GM19351 (cell line): ENCODE measurements around the gene TIMM23.
"Not testable (repeated sequence)": the region's sequence is repeated elsewhere in the genome, so short reads cannot be mapped to it uniquely, and the experiment has no call there.

Experiments
- ATAC-seq: cut with Tn5 transposase; IDR thresholded peaks from one replicate; pipeline ENCODE4 v1.9.1; 2021; ENCODE audit warnings: mild to moderate bottlenecking, moderate library complexity; ENCODE audit not compliant: unreplicated experiment

TIMM23 gene

DNA sequence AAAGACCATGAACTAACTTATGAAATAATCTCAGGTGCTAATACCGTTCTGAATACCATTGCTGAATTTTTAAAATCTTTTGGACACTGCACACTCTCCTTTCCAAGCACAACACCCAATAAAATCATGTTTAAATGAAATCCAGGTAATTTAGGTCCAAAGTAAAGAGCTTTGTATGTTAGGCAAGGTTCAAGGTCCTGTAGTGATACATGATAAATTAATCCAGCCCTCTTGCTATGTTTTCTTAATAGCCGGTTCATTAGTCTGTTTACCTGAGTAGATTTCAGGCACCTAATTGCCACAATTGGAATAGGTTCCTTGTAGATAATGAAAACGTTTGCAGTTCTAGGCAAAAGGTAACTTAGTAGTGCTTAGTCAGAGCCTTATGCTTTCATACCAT, 13.3 kb downstream of the TIMM23 start:
- not testable (repeated sequence) for ATAC-seq

DNA sequence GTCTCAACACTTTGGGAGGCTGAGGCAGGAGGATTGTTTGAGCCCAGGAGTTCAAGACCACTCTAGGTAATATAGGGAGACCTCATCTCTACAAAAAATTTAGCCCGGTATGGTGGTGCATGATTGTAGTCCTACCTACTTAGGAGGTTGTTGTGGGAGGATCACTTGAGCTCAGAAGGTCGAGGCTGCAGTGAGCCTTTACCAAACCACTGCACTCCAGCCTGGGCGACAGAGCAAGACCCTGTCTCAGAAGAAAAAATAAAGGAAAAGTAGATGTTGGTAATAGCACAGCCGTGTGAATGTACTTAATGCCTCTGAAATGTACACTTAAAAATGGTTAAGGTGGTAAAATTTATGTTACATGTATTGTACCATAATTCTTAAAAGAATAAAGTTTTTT, 25.3 kb downstream of the TIMM23 start:
- ATAC-seq: no peak

DNA sequence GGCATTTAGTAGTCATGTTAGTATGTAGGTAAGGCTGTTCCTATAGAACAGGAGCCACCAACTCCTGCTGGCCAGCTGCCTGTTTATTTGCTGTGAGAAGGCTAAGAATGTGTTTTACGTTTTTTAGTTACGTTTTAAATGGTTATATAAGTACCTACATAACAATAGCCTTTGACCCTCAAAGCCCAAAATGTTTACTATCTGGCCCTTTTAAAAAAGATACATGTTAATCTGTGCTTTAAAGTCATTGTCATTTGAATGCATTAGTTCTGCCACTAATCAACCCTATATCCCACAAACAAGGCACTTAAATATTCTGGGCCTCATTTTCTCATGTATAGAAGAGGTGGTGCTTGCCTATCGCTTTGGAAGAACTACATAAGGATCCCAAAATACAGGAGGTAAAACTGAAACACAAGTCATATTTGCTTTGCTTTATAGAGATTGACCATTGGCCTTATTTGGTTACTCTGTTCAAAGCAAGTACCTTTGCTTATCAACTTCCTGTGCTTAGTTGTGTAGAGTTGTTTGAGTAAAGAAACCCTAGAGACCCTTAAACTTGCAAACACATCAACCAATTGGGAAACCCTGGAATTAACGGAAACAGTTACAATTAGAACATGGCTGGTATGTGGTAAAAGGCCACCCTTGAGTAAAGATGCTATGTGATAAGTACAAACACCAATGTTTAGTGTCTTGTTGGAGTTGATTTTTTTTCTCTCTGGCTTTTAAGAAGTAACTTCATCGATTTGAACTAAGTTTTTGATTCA, 25.9 kb downstream of the TIMM23 start:
- ATAC-seq: no peak

DNA sequence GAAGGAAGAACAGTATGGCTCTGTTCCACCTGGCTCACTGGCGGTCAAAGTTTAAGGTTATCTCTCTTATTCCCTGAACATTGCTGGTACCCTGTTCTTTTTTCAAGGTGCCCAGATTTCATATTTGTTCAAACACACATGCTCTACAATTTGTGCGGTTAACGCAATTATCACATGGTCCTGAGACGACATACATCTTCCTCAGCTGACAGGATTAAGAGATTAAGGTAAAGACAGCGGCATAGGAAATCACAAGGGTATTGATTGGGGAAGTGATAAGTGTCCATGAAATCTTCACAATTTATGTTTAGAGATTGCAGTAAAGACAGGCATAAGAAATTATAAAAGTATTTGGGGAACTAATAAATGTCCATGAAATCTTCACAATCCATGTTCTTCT, 27.7 kb downstream of the TIMM23 start:
- not testable (repeated sequence) for ATAC-seq

DNA sequence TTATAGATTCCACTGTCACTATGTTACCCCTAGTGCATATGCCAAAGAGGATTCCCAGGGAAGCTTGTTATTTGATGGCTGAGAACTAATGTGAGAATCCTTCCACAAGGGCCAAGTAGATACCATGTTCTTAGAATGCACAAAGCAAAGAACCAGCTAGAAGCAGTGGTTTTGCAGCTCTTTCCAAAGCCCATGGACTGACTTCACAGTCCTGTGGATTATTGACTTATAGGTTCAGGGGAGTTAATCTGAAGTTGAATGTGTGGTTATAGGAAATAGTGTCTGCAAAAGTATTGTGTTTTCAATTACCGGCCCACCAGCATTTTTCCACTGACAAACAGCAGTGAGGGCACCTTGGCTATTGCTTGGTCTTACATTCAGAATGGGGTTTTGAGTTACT, 28.2 kb downstream of the TIMM23 start:
- no peak for ATAC-seq

DNA sequence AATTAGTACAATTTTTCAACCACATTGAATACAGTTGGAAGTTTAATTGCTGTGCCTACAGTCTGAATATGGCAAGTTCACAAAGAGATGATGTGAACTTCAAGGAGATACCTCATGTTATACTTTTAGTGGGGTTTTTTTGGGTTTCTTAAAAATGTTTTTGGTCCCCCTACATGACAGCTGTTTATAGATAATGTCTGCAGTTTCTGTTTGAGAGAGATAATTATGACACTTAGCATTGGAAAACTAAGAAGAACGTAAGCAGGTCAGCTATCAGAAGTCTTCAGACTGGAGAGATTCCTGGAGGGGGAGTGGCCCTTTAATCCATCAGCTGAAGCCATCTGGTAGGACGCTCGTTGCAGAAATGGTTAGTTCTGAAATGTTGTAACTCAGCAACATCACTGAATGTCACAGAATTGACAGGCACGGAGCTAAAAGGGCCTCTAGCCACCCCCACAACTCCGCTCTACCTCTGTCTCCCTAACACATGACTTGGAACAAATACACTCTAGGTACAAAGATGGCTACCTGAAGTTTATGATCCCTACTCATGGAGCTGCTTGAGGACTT, 29.0 kb downstream of the TIMM23 start:
- ATAC-seq: no peak

DNA sequence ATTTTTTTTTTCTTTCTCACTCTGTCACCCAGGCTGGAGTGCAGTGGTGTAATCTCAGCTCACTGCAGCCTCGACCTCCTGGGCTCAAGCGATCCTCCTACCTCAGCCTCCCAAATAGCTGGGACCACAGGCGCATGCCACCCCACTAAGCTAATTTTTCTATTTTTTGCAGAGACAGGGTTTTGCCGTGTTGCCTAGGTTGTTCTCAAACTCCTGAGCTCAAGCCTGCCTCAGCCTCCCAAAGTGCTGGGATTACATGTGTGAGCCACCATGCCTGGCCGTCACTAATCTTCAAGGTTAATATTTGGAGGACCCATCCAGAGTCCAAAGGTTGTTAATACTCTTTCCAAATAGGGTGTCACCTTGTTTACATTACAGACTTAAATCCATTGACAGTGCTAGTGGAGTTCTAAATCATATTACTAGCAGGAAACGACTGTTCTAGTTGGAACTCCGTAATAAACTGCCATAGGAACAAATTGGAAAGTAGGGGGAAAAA, 29.9 kb downstream of the TIMM23 start:
- ATAC-seq: not testable (repeated sequence)

DNA sequence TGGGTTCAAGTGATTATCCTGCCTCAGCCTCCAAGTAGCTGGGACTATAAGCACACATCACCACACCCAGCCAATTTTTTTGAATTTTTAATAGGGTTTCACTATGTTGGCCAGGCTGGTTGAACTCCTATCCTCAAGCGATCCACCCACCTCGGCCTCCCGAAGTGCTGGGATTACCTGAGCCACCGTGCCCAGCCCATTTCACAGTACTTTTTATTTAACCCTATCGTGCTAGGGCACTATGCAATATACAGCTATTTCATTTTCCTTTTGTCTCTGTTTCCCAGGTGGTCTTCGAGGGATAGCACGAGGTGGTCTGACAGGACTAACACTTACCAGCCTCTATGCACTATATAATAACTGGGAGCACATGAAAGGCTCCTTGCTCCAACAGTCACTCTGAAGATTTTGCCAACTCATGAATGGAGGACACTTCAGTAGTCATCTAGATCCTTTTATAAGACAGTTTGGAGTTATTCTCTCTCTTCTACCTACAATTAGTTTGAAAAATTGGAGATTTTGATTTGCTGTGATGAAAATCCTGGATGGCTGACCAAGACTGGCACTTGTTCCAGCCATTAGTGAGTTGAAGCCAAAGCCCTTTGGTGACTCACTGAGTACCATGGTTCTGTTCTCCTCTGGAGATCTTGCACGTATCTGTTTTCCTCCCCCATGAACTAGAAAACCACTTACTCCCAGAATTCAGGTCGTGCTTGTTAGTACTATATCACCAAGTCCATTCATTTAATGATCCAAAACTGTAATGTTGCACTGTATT, 30.8 kb downstream of the TIMM23 start:
- ATAC-seq: no peak

DNA sequence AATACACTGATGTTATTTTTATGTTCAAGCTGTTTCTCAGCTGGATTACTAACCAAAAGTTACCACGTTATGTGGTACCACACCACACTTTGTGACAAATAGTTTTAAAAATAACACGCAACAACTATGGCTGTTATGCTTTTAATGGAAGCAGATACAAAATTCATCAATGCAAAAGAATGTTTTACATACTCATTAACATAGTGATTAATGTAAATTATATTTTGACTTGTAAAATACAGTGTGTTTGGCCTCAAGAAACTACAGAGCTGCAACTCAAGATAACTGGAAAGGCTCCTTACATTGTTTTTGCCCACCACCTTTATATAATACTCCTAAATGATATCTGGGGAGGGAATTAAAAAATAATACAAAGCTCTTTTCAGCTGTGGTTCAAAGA, 32.7 kb downstream of the TIMM23 start:
- ATAC-seq: no peak

DNA sequence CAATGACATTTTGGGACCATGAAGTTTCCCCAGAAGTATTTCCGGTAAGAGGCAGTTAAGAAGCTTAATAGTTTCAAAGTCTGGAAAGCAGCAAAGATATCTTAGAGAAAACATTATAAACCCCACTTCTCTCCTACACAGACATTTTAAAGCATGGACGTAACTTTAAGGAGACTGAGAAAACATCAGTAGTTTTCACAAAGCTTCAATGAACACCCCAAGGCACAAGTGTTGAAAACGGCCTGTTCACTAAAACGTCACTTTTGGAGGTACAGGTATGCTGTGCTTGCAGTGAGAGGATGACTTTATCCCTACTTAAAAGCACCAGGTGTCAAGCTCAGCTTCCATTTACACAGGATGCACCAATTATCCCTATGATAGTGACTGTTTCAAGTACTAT, 33.1 kb downstream of the TIMM23 start:
- ATAC-seq: no peak

DNA sequence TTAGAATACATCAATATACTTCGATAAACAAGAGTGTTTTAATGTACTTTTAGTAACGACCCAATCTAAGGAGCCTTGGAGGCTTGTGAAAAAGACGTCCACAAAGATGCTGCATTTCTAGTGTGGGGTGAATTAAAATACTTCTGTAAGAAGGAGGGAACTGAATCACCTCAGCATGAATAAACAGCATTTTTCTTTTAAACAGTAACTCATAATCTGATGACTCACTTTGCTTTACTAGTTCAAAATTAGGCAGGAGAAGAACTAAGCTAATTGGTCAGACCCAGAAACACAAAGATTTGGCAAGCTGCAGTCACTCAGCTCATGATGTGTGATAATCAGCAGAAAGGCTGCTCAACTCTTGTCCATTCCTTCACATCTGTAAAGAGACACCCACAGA, 33.9 kb downstream of the TIMM23 start:
- ATAC-seq: no peak

DNA sequence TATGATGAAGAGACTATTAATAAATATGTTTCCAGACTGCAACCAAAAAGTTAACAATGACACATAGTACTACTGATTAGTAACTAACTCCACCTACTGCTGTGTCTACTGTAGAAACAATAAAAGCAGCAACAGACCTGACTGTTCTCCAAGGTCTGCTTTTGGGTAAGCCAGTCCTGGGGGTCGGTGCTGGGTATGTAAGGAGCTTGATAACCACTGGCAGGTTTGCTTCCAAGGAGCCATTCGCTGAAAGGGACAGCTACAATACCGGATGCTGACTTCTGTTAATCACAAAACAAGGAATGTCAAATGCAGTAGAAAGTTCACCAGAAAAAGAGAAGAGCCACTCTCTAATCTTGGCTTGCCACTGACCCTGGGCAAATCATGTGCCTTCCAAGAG, 40.5 kb downstream of the TIMM23 start:
- ATAC-seq: no peak

DNA sequence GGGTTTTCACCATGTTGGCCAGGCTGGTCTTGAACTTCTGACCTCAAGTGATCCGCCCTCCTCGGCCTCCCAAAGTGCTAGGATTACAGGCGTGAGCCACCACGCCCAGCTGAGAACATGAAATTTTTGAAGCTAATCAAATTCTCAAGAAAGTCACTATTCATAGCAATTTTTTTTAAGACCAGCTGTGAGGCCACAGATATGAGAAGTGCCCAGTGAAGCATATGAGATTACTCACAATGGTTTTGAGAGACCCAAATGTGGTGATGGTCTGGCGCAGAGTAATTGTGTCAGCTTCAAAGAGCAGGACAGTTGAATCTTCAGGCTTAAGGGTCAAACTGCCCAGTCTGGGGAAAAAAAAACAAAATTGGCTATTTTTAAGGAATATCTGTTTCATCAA, 41.9 kb downstream of the TIMM23 start:
- no peak for ATAC-seq

DNA sequence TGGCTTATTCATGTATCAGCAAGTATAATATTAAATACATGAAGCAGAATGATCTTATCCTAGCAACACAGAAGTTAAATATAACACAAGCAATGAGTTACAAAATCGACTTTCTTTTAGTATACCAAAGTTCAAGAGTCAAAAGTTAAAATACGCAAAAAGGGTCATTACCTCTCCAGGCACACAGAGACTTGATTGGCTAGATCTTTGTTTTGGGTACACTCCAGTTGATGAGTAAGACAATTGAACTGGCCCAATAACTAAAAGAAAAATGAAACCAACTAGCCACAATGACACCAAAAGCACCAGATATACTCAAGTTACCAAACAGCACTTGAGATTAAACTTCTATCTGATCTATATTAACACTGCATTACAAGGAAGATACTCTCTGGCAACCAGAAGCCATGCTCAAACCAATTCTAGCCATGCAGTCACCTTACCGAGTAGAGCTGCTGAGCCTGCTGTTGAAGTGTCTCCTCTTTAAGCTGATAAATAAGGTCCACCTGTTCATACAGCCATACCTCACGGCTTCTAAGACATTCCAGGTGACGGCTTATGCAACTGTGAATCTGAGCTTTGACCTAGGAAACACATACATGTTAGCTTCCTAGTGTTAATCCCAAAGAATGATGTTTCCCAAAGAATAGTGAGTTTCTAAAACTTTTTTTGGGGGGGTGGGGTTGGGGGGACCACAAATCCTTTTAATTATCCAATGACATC, 42.6 kb downstream of the TIMM23 start:
- ATAC-seq: no peak

DNA sequence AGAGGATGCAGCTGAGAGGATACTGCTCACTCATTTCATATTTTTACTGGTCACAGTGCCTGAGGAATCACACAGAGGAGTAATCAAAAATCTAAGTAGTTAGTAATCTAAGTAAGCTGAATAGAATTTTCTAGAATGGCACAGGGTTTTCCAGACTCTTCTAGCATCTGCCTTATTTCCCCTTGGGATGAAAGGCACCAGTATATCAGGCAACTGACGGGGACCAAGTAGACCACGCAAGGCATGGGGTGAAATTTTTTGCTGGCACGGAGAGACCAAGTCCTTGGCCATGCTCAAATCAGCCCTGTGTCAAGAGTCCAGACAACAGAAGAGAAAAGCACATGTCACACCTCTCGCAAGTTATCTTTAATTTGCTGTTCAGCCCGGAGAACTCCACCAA, 43.9 kb downstream of the TIMM23 start:
- ATAC-seq: no peak

DNA sequence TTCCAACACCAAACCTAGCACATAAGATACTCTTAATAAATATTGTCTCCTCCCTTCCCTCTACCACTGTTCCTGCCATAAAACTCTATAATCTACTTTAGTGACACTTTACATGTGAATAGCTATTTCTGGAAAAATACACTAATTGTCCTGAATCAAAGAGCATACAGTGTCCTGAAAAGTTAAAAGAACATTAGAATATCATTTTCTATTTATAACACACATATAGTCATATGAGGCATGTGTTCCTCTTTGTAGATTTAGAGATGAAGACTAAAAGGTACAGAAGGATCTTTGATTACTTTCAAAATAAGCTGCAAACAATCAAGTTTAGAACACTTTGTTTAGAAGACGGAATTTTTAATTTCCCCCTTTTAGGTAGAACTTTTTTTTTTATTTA, 44.5 kb downstream of the TIMM23 start:
- no peak for ATAC-seq

DNA sequence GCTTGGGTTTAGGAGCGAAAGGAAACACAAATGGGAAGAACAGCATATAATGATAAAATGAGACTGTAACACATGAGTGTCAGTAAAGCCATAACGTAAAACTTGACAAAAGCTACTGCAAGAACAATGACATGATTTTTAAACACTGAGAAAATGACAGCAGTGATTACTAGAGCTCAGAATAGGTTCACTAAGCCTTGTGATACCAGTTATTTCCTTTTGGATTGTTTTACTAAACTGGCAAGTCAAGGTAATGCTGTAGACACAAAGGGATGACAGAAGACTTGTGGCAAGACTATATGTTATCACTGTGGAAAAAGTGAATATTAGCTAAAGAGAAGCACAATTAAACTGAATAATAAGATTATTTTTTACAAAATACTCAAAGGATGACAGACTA, 45.4 kb downstream of the TIMM23 start:
- ATAC-seq: no peak

DNA sequence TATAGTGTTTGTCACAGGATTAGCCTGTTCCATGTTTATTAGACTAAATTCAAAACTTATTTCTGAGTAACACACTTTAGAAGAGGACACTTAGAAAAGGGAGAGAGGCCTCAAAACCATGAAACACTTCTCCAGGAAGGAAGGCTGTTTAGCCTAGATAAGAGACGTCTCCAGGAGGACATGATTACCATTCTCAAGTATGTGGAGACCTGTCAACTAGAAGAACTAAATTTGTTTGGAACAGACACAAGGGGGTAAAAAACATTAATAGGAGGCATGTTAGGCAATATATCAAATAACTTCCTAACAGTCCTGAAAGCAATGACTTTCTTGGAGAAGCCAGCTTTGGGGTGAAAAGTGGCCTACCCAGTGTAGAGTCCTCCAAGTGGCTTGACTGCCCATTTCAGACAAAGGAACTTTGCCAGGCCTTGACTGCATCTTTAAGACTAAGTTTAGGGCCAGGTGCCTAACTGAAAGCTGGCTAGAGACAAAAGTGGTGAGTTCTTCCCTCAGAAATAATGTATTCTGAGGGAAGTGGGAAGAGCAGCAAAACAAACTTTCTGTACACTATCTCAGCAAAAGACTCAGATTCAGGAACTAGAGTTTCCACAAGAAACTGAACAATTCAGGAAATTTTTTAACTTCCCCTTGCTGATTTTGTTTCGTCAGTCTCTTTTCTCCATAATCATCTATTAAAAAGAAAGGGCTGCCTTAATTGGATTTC, 46.3 kb downstream of the TIMM23 start:
- ATAC-seq: no peak

DNA sequence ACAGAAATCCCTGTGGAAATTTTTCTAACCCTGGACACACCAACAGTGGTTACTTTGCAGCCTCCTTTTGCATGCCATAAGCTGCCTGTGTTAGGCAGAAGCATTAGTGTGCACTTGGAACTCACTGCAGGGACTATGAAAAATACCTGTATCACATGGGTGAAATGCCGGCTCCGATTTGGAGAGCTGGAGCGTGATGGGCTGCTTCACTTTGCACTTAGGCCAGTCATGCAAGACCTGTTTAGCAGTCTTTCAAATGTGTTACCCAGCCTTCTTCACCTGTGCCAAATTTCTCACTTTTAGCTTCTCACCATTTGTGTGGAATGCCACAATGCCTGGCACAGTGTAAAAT, 46.9 kb downstream of the TIMM23 start:
- ATAC-seq: no peak

DNA sequence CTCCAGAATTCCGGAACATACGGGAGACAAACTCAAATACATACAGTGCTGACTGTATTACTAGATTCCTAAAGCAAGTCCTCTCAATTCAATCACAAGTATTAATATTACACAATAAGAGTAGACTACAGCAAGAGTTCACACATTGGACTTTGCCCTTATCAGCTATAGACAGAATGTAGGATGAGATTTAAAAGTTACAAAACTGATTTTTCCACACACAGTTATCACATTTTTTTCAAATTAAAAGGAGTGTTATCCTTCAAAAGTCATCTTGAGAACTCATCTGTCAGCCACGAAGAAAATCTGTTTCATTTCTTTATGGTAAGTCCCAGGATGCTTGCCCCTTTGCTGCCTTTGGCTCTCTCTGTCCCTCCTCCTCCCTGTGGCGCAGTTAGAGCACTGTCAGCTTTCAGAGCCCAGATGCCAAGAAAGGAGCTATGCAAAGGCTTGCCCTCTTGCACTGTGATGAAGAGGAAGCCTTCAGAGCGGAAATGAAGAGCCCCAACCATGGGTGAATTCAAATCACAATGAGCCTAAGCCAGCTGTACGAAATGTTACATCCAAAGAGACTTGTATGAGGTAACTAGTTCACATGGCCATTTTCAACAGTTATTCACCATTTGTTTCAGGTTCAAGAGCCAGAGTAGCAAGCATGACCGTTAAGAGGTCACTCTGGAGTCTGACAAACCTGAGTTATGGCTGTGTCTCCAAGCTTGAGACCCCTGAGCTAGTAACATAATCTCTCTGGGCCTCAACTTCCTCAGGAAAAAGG, 47.5 kb downstream of the TIMM23 start:
- ATAC-seq: no peak
